ENCODE data around the gene ANKFY1. TPM values are rescaled to one million over a fixed set of nuclear protein-coding genes. Genes with fewer than 3 reads are reported as not detected.

The ANKFY1 gene
- total RNA-seq, 4 donors from 2014 or later: 30.7 to 35.7 (median 32.7) TPM

DNA sequence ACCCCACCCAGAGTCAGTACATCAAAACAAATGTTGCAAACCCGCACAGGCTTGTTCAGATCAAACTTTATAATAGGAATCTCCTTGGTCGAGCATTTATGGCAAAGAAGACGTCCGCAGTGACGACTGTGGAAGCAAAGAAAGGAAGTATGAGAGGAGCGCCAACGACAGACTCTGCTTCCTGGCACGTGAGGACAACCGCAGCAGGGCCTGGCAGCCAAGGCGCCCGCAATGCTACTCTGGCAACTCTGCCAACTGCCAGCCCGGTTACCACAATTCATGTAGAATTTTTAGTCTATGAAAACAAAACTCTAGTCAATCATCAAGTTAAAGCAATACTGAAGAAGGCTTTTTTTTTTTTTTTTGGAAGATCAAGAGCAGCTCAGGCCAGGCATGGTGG is 96.0 kb downstream of the ANKFY1 start:
- no peak for TF ChIP-seq POLR2A (IDR thresholded peaks at IDR 0.05)
- TF ChIP-seq, protein P1, sequence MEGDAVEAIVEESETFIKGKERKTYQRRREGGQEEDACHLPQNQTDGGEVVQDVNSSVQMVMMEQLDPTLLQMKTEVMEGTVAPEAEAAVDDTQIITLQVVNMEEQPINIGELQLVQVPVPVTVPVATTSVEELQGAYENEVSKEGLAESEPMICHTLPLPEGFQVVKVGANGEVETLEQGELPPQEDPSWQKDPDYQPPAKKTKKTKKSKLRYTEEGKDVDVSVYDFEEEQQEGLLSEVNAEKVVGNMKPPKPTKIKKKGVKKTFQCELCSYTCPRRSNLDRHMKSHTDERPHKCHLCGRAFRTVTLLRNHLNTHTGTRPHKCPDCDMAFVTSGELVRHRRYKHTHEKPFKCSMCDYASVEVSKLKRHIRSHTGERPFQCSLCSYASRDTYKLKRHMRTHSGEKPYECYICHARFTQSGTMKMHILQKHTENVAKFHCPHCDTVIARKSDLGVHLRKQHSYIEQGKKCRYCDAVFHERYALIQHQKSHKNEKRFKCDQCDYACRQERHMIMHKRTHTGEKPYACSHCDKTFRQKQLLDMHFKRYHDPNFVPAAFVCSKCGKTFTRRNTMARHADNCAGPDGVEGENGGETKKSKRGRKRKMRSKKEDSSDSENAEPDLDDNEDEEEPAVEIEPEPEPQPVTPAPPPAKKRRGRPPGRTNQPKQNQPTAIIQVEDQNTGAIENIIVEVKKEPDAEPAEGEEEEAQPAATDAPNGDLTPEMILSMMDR (IDR thresholded peaks at IDR 0.05): no peak
- intact Hi-C loops (cut with DNase I; ENCODE audit: low total_unique reads): no loop called here
- DNase-seq (ENCODE audit: low spot score in 2 of 2): no peak
- WGBS, 2 donors: 46 to 51% methylated on average over 12 of the region's 12 CpGs
- H3K4me3 ChIP-seq (ENCODE audit: low read depth, poor library complexity, severe bottlenecking): no peak overlapping the region

DNA sequence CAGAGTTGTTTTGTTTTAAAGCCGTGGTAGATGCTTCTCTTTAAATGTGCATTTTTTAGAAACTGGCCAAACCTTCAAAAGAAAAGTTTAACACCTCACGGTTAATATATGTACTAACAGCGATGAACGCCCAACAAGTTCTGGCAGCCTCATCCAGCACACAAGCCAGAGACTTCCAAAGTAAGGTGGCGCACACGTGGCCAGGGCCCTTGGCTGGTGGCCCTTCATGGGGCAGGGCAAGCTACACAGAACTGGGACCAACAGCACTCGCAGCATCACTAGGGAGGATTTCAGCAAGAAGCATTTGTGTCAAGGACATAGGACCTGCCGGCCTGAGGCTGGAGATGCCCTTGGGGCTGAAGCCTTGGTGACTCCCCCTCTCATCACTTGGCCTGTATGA is 97.4 kb downstream of the ANKFY1 start:
- 52 to 58% methylated on average over 8 of the region's 8 CpGs for WGBS, 2 donors
- intact Hi-C loops (cut with DNase I; ENCODE audit: low total_unique reads): no loop called here
- DNase-seq (ENCODE audit: low spot score in 2 of 2): no peak
- TF ChIP-seq POLR2A (IDR thresholded peaks at IDR 0.05): no peak
- TF ChIP-seq, protein P1 (IDR thresholded peaks at IDR 0.05): no peak
- no peak overlapping the region for H3K4me3 ChIP-seq (ENCODE audit: low read depth, poor library complexity, severe bottlenecking)

DNA sequence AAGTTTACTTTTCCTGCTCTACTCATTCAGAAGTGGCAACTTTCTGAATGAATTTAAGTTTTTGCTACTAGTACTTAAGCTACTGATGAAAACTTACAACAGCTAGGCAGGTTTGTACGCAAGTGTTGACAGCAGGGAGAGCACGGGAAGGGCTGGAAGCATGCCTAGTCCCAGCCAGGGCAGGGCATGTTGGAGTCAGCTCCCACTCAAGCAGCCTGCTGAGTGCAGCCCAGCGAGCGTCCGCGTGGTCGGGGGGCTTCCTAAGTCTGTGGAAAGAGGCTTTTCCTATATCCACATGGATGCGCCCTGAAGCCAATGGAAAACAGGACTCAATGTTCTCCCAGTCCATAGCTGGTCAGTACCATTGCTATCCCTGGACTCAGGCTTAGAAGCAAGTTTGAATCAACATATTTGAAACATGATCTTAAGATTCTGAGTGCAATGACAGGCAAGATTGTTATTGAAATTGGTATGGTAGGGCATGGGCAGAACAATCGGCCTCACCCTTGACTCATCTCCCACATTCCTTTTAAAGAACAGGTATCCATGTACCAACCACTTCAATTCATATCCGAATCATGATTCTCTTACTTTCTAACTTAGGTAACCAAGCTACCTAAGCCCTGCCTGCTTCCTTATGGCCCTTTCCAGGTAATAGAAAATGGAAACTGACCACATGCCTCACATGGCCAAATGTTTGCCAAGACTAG is 98.3 kb downstream of the ANKFY1 start:
- H3K4me3 ChIP-seq (ENCODE audit: low read depth, poor library complexity, severe bottlenecking): no peak overlapping the region
- intact Hi-C loops (cut with DNase I; ENCODE audit: low total_unique reads): no loop called here
- TF ChIP-seq, protein P1 (IDR thresholded peaks at IDR 0.05): no peak
- 58 to 62% methylated on average over 10 of the region's 10 CpGs for WGBS, 2 donors
- DNase-seq (ENCODE audit: low spot score in 2 of 2): no peak

DNA sequence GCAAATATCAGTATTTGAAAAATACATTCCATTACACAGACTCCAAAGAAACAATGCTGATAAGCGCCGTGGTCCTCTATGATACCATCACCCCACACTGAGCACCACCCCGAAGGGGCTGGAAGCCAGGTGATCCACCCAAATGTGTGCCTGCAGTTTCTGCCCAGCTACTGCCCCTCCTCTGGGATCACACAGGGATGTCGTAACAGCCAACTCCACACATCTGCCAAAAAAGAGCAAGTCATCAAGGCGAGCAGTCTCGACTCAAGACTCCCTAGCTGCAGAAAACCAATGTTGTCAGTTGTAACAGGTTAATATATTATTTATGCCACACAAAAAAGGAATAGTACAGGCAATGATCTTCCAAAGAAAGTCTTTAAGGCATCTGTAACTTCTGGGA is 99.8 kb downstream of the ANKFY1 start:
- DNase-seq (ENCODE audit: low spot score in 2 of 2): peak in 1 of 2 donors; percentile 40
- WGBS, 2 donors: 37 to 40% methylated on average over 6 of the region's 6 CpGs
- TF ChIP-seq POLR2A (IDR thresholded peaks at IDR 0.05): no peak
- TF ChIP-seq, protein P1 (IDR thresholded peaks at IDR 0.05): no peak
- intact Hi-C loops (cut with DNase I; ENCODE audit: low total_unique reads): no loop called here
- no peak overlapping the region for H3K4me3 ChIP-seq (ENCODE audit: low read depth, poor library complexity, severe bottlenecking)

DNA sequence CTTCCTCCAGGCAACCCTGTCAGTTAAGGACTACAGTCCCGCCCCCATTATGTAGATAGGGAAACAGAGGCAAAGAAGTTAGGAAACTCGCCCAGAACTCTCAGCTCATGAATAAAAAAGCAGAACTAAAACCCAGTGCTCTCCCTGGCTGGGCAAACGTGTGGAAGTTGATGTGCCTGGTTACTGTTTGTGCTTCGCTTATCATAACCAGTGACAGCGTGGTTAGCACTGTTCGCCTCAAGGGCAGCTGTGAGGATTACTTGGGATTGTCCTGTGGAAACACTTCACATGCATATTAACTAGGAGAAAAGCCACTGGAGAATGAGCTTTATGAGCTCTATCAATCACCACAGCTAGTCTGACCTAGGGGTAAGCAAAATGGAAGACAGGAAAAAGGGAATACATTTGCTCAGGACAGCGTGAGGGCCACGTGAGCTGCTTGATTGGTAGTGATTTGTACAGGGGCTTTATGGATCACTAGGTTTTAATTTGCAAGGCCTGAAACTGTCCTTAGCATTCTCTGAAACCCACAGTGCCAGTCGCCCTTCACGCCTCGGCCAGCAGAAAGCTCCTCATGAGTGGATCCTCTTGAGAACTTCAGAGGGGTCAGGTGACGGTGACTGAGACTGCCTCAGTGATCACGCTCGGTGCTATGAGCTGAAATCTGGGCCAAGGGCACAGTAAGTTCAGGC is 100.9 kb downstream of the ANKFY1 start:
- intact Hi-C loops (cut with DNase I; ENCODE audit: low total_unique reads): no loop called here
- no peak for DNase-seq (ENCODE audit: low spot score in 2 of 2)
- 70 to 72% methylated on average over 14 of the region's 14 CpGs for WGBS, 2 donors
- no peak overlapping the region for H3K4me3 ChIP-seq (ENCODE audit: low read depth, poor library complexity, severe bottlenecking)
- TF ChIP-seq, protein P1 (IDR thresholded peaks at IDR 0.05): no peak
- TF ChIP-seq POLR2A (IDR thresholded peaks at IDR 0.05): no peak
